ENCODE data around the gene IGFBP1. TPM values are rescaled to one million over a fixed set of nuclear protein-coding genes. Genes with fewer than 3 reads are reported as not detected.

The IGFBP1 gene
- total and polyA plus RNA-seq, 8 donors, result 0.10 to 0.31 TPM; not detected in 6

DNA sequence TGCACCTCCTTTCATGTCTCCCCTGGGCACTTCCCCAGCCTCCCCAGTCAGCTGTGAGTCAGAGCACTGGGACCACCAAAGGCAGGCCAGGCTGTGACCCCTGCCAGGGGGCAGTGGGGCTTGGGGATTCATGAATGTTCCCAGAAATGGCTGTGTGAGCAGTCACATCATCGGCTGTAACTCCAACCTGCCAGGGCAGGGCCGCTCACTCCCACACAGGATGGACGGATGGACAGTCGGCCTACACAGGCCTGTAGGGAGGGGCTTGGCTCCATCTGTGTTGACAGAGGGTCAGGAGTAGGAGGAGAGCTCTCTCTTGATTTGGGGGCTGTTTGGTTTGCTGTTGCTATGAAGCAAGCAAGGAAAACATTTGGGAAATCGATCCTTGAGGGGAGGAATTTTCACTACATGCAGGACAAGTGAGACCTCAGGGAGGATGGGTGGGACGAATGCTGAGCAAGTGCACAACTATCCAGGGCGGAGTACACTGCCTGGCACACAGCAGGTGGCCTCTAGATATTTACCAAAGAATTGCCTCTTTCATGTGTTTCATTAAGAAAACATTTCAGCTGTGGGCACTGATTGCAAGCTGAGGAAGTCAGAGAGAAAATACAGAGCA is 2.9 kb upstream of the IGFBP1 start:
- Histone ChIP-seq H3K27me3 (peaks cover 18 to 63% of the 10 kb centered on the region in 2 donors), H3K9me3 (no peaks in the 10 kb centered on the region), H3K4me3 (no peak overlapping the region), H3K4me1 (peaks cover 0 to 8% of the 10 kb centered on the region in 2 donors), H3K36me3 (no peaks in the 10 kb centered on the region), H3K27ac (no peak overlapping the region)
- ATAC-seq (no peak), DNase-seq (no peak)
- intact Hi-C loops (cut with DNase I), result no loop called here
- TF ChIP-seq, protein P1, sequence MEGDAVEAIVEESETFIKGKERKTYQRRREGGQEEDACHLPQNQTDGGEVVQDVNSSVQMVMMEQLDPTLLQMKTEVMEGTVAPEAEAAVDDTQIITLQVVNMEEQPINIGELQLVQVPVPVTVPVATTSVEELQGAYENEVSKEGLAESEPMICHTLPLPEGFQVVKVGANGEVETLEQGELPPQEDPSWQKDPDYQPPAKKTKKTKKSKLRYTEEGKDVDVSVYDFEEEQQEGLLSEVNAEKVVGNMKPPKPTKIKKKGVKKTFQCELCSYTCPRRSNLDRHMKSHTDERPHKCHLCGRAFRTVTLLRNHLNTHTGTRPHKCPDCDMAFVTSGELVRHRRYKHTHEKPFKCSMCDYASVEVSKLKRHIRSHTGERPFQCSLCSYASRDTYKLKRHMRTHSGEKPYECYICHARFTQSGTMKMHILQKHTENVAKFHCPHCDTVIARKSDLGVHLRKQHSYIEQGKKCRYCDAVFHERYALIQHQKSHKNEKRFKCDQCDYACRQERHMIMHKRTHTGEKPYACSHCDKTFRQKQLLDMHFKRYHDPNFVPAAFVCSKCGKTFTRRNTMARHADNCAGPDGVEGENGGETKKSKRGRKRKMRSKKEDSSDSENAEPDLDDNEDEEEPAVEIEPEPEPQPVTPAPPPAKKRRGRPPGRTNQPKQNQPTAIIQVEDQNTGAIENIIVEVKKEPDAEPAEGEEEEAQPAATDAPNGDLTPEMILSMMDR (IDR thresholded peaks at IDR 0.05), result no peak

DNA sequence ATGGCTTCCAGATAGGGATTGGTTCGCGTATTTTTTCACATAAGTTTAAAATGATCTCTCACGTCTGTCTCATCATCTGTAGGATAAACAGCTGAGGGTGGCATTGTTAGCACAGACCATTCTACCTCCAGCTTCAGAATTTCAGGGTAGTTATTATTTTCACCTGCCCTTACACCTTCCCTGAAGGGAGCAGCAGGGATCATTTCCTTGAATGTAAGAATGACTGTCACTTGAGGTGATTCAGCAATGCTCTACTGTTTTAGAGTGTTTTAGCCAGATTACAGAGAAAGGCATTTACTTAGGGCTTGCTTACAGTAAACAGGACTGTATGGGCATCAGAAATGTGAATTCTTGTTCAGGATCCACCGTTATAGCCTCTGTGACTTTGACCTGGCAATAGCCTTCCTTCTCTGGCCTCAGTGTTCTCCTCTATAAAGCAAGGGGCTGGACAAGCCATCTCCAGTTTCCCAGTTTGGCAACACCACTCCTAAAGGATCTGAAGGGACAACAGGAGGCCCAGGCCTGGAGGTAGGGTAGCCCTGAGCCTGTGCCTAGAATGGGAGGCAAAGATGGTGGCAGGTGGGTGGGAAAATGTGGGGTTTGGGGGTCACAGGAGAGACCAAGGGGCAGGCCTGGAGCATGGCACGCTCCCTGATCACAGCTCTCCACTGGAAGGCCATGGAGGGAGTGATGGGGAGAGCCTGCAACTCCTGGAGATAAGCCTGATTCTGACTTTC is 1.2 kb upstream of the IGFBP1 start:
- H3K4me3 ChIP-seq, result no peak overlapping the region
- intact Hi-C loops (cut with DNase I), result no loop called here
- no peak for DNase-seq
- H3K36me3 ChIP-seq, result no peaks in the 10 kb centered on the region
- ATAC-seq, result no peak
- H3K27me3 ChIP-seq, result peaks cover 18 to 71% of the 10 kb centered on the region in 2 donors
- TF ChIP-seq, protein P1 (IDR thresholded peaks at IDR 0.05), result no peak
- H3K4me1 ChIP-seq, result peaks cover 0 to 8% of the 10 kb centered on the region in 2 donors
- no peaks in the 10 kb centered on the region for H3K9me3 ChIP-seq
- H3K27ac ChIP-seq, result no peak overlapping the region

DNA sequence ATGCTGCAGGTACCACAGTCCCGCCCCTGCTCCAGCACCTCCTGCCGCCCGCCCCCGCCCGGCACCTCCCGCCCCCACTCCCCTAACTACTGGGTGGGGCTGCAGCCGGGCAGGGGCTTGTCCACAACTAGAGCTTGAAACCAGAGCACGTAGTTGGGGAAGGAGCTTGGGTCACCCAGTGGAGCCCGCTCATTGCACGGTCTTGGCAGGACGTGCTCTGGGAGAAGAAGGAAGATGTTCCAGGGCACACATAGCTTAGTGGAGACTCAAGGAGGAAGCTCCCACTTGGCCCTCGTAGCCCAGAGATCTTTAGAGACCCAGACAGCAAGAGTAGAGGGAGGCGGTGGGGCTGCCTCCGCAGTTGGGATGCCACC is 692 bp downstream of the IGFBP1 start:
- H3K4me1 ChIP-seq, result peaks cover 0 to 8% of the 10 kb centered on the region in 2 donors
- DNase-seq, result no peak
- ATAC-seq, result no peak
- no peaks in the 10 kb centered on the region for H3K9me3 ChIP-seq
- H3K27me3 ChIP-seq, result peaks cover 18 to 79% of the 10 kb centered on the region in 2 donors
- H3K36me3 ChIP-seq, result no peaks in the 10 kb centered on the region
- TF ChIP-seq, protein P1 (IDR thresholded peaks at IDR 0.05), result no peak
- no peak overlapping the region for H3K4me3 ChIP-seq
- intact Hi-C loops (cut with DNase I), result no loop called here
- H3K27ac ChIP-seq, result no peak overlapping the region

DNA sequence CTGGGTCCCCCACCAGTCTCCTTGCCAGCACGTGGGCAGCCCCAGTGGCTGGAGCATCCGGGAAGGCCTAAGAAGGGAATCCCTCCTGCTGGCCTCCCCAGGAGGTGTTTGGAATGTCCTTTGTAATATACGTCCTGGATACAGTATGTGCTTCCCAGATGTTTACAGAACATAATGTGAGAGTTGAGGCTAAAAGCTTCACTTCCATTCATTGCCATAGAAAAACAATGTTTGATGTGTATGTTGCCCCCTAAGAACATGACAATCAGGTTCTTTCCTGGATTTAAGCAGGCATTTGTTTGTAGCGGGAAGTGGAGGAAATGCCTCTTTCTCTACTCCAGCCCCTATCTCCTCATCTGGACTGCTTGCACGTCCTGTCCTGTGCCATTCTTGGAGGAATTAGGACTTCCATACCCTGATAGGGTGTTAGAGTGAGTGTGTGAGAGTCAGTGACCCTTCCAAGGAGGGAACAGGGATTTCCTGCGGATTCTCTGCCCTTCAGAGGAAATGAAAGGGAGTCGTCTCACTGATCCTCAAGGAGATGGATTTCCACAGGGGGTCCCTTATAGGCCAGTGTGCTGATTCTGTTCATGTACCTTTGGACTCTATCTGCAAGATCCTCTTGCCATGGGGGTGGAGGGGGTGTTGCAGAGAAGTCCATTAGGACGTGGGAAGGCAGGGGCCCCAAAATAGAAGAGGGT is 1.2 kb downstream of the IGFBP1 start:
- Histone ChIP-seq H3K27ac (no peak overlapping the region), H3K9me3 (no peaks in the 10 kb centered on the region), H3K36me3 (no peaks in the 10 kb centered on the region), H3K27me3 (peaks cover 18 to 79% of the 10 kb centered on the region in 2 donors), H3K4me3 (no peak overlapping the region), H3K4me1 (peaks cover 0 to 8% of the 10 kb centered on the region in 2 donors)
- ATAC-seq (no peak), DNase-seq (no peak)
- intact Hi-C loops (cut with DNase I), result no loop called here
- TF ChIP-seq, protein P1 (IDR thresholded peaks at IDR 0.05), result no peak

Measured in left lung (tissue), 10 donors.